ENCODE measurements around the gene ATG9A.

The ATG9A gene

GRCh38 chr2:219197388-219197787 lies 32.0 kb downstream of the ATG9A start:
- TF ChIP-seq CTCF (conservative IDR thresholded peaks at IDR 0.05; ENCODE audit: low read depth, low read length), result no peak
- no peak overlapping the region for H3K4me3 ChIP-seq (ENCODE audit: low read length)
- DNase-seq (ENCODE audit: low read depth), result no peak

GRCh38 chr2:219186754-219187456 lies 42.5 kb downstream of the ATG9A start:
- H3K4me3 ChIP-seq (ENCODE audit: low read length), result no peak overlapping the region
- DNase-seq (ENCODE audit: low read depth), result no peak
- TF ChIP-seq CTCF (conservative IDR thresholded peaks at IDR 0.05; ENCODE audit: low read depth, low read length), result no peak

DNA sequence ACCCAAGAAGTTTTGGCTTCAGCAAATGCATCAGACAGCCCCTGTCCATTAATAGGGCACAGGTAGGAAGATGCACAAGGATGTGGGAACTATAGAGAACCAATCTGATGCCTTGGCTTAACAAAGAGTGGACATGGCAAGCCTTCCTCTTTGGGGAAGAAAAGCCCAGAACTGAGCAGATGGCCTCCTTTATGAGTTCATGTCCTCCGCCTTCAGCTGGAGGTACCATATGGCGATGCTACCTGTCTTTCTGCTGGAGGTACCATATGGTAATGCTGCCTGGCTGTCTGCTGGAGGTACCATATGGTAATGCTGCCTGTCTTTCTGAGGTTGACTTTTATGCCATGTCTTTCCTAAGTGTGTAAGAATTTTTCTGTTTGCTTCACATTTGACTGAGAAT lies 45.3 kb downstream of the ATG9A start:
- DNase-seq (ENCODE audit: low read depth), result no peak
- TF ChIP-seq CTCF (conservative IDR thresholded peaks at IDR 0.05; ENCODE audit: low read depth, low read length), result no peak
- no peak overlapping the region for H3K4me3 ChIP-seq (ENCODE audit: low read length)

- H3K4me3 ChIP-seq (ENCODE audit: low read length), result no peak overlapping the region
- no peak for TF ChIP-seq CTCF (conservative IDR thresholded peaks at IDR 0.05; ENCODE audit: low read depth, low read length)
- DNase-seq (ENCODE audit: low read depth), result no peak
Observed at GRCh38 chr2:219183151-219183772, 46.2 kb downstream of the ATG9A start.

GRCh38 chr2:219182331-219183150 lies 46.9 kb downstream of the ATG9A start:
- no peak for TF ChIP-seq CTCF (conservative IDR thresholded peaks at IDR 0.05; ENCODE audit: low read depth, low read length)
- DNase-seq (ENCODE audit: low read depth), result no peak
- H3K4me3 ChIP-seq (ENCODE audit: low read length), result no peak overlapping the region

GRCh38 chr2:219181531-219181930 lies 47.9 kb downstream of the ATG9A start:
- no peak for DNase-seq (ENCODE audit: low read depth)
- H3K4me3 ChIP-seq (ENCODE audit: low read length), result no peak overlapping the region

More at GRCh38 chr2:219181531-219181930, 47.9 kb downstream of the ATG9A start:
- TF ChIP-seq CTCF (conservative IDR thresholded peaks at IDR 0.05; ENCODE audit: low read depth, low read length), result no peak

Data from retinal pigment epithelial cell (primary cell).